Measurements from ENCODE around the gene CBR1.

CBR1 gene

GRCh38 chr21:36035381-36035791 lies 34.4 kb upstream of the CBR1 start:
- no peak overlapping the region for H3K27ac ChIP-seq (replicated peaks)
- DNase-seq (ENCODE audit: low read depth in 1 of 2, low spot score in 1 of 2) = no peak
- H3K4me3 ChIP-seq (replicated peaks; ENCODE audit: insufficient read depth, low read length) = no peak overlapping the region
- no peak for TF ChIP-seq POLR2AphosphoS5 (IDR thresholded peaks at IDR 0.05; ENCODE audit: low read depth)
- TF ChIP-seq CTCF (IDR thresholded peaks at IDR 0.05; ENCODE audit: insufficient read depth, low read length) = no peak
- TF ChIP-seq GABPA (IDR thresholded peaks at IDR 0.05; ENCODE audit: low read depth) = no peak
- no peak for TF ChIP-seq REST (IDR thresholded peaks at IDR 0.05; ENCODE audit: insufficient replicate concordance, low read depth)
- TF ChIP-seq SPI1 (IDR thresholded peaks at IDR 0.05; ENCODE audit: borderline replicate concordance, low read depth) = no peak
- H3K27me3 ChIP-seq (ENCODE audit: insufficient read depth, poor library complexity, severe bottlenecking) = no peaks in the 10 kb centered on the region

- TF ChIP-seq POLR2AphosphoS5 (IDR thresholded peaks at IDR 0.05; ENCODE audit: low read depth) (no peak), REST (IDR thresholded peaks at IDR 0.05; ENCODE audit: insufficient replicate concordance, low read depth) (no peak), GABPA (IDR thresholded peaks at IDR 0.05; ENCODE audit: low read depth) (no peak), CTCF (IDR thresholded peaks at IDR 0.05; ENCODE audit: insufficient read depth, low read length) (no peak), SPI1 (IDR thresholded peaks at IDR 0.05; ENCODE audit: borderline replicate concordance, low read depth) (no peak)
- Histone ChIP-seq H3K27me3 (ENCODE audit: insufficient read depth, poor library complexity, severe bottlenecking) (no peaks in the 10 kb centered on the region), H3K27ac (replicated peaks) (no peak overlapping the region), H3K4me3 (replicated peaks; ENCODE audit: insufficient read depth, low read length) (no peak overlapping the region)
- no peak for DNase-seq (ENCODE audit: low read depth in 1 of 2, low spot score in 1 of 2)
These were observed 30.9 kb upstream of the CBR1 start for GRCh38 chr21:36038701-36039497.

- DNase-seq (ENCODE audit: low read depth in 1 of 2, low spot score in 1 of 2) = no peak
- no peak overlapping the region for H3K27ac ChIP-seq (replicated peaks)
- H3K4me3 ChIP-seq (replicated peaks; ENCODE audit: insufficient read depth, low read length) = no peak overlapping the region
- H3K27me3 ChIP-seq (ENCODE audit: insufficient read depth, poor library complexity, severe bottlenecking) = no peaks in the 10 kb centered on the region
- TF ChIP-seq SPI1 (IDR thresholded peaks at IDR 0.05; ENCODE audit: borderline replicate concordance, low read depth) (no peak), REST (IDR thresholded peaks at IDR 0.05; ENCODE audit: insufficient replicate concordance, low read depth) (no peak), CTCF (IDR thresholded peaks at IDR 0.05; ENCODE audit: insufficient read depth, low read length) (no peak), GABPA (IDR thresholded peaks at IDR 0.05; ENCODE audit: low read depth) (no peak), POLR2AphosphoS5 (IDR thresholded peaks at IDR 0.05; ENCODE audit: low read depth) (no peak)
These were observed 30.0 kb upstream of the CBR1 start for GRCh38 chr21:36039861-36040260.
